Dermis lymphatic vessel endothelial cell (primary cell): ENCODE results near the gene TBATA. TPM values are rescaled to one million over a fixed set of nuclear protein-coding genes. Genes with fewer than 3 reads are reported as not detected.

ENCODE experiments used
- total RNA-seq: library from RNA; depleted of rRNA; stranded (reverse); fragments of >200 nt; gene quantifications from 2 replicates; pipeline ENCODE4 v1.2.1, GENCODE V29; 2014

The TBATA gene
- not detected in 2 replicates for total RNA-seq

GRCh38 chr10:70785190-70785589, at the start of gene TBATA:
Gene TBATA, minus strand, starts transcription at chr10:70785377. Its CDS starts 1,998 bp downstream, at chr10:70783379.

GRCh38 chr10:70815504-70816219, 30.5 kb upstream of the TBATA start, which contains the start of gene SGPL1:
Gene SGPL1, plus strand, starts transcription at chr10:70815948. Its CDS starts 906 bp downstream, at chr10:70816854.

Other genes starting within 250 kb of the TBATA start
- gene PRF1, start 182.6 kb downstream of the TBATA start, total RNA-seq = not detected in 2 replicates
- gene ADAMTS14, start 112.9 kb downstream of the TBATA start, total RNA-seq = under 0.01 and 0.11 TPM in 2 replicates
- gene SGPL1, start 30.6 kb upstream of the TBATA start, total RNA-seq = 14.8 and 18.5 TPM in 2 replicates
- 38.3 and 52.6 TPM in 2 replicates for gene PCBD1, start 103.2 kb upstream of the TBATA start, total RNA-seq